K562 (cell line): ENCODE measurements around the gene SLTM.

Experiments
- BHLHE40 ChIP-seq: IDR thresholded peaks from 2 replicates; pipeline ENCODE4 v1.6.1; 2011; ENCODE audit warnings: low read length, improper control_type of control experiment
- CTCF ChIP-seq, 3 experiments: IDR thresholded peaks in 2 of 3; conservative IDR thresholded peaks in 1 of 3; 2 replicates each; pipeline ENCODE4 v1.5.1; 2011 to 2012; ENCODE audit warnings: low read length in 3 of 3, mild to moderate bottlenecking in 3 of 3, control low read depth in 2 of 3, improper control_type of control experiment in 1 of 3, inconsistent platforms in 1 of 3, low read depth in 1 of 3, mixed read lengths in 1 of 3, moderate library complexity in 1 of 3; ENCODE audit not compliant: insufficient read depth in 2 of 3
- TAF1 ChIP-seq: IDR thresholded peaks from 2 replicates; pipeline ENCODE4 v1.6.1; 2011; ENCODE audit warnings: mild to moderate bottlenecking, low read length, moderate library complexity; ENCODE audit not compliant: insufficient read depth, control insufficient read depth, severe bottlenecking; ENCODE audit errors: extremely low read depth

- no peak for TF ChIP-seq BHLHE40
- no peak for TF ChIP-seq TAF1
- no peak for TF ChIP-seq CTCF (IDR thresholded peaks at IDR 0.05 in 2 of 3, conservative IDR thresholded peaks at IDR 0.05 in 1 of 3; ENCODE audit: insufficient read depth in 2 of 3, low read depth in 1 of 3, low read length in 3 of 3)
These were observed 602 bp upstream of the SLTM start for GRCh38 chr15:58934114-58934447.
